Measurements from ENCODE around the gene RPS6KB2.

DNA sequence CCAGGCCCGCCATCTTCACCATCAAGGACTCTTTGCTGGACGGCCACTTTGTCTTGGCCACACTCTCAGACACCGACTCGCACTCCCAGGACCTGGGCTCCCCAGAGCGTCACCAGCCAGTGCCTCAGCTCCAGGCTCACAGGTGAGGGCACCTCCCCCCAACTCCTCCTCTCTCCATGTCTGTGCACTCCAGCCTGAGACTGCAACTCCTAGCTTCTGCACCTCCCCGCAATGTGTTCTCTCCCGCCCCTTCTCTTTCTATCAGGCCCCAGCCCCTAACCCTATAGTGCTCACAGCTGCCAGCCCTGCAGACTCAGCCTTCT, 32.1 kb upstream of the RPS6KB2 start:
- TF ChIP-seq, protein P1, sequence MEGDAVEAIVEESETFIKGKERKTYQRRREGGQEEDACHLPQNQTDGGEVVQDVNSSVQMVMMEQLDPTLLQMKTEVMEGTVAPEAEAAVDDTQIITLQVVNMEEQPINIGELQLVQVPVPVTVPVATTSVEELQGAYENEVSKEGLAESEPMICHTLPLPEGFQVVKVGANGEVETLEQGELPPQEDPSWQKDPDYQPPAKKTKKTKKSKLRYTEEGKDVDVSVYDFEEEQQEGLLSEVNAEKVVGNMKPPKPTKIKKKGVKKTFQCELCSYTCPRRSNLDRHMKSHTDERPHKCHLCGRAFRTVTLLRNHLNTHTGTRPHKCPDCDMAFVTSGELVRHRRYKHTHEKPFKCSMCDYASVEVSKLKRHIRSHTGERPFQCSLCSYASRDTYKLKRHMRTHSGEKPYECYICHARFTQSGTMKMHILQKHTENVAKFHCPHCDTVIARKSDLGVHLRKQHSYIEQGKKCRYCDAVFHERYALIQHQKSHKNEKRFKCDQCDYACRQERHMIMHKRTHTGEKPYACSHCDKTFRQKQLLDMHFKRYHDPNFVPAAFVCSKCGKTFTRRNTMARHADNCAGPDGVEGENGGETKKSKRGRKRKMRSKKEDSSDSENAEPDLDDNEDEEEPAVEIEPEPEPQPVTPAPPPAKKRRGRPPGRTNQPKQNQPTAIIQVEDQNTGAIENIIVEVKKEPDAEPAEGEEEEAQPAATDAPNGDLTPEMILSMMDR (IDR thresholded peaks at IDR 0.05; ENCODE audit: insufficient read depth, low read length) = no peak
- TF ChIP-seq, protein P2, sequence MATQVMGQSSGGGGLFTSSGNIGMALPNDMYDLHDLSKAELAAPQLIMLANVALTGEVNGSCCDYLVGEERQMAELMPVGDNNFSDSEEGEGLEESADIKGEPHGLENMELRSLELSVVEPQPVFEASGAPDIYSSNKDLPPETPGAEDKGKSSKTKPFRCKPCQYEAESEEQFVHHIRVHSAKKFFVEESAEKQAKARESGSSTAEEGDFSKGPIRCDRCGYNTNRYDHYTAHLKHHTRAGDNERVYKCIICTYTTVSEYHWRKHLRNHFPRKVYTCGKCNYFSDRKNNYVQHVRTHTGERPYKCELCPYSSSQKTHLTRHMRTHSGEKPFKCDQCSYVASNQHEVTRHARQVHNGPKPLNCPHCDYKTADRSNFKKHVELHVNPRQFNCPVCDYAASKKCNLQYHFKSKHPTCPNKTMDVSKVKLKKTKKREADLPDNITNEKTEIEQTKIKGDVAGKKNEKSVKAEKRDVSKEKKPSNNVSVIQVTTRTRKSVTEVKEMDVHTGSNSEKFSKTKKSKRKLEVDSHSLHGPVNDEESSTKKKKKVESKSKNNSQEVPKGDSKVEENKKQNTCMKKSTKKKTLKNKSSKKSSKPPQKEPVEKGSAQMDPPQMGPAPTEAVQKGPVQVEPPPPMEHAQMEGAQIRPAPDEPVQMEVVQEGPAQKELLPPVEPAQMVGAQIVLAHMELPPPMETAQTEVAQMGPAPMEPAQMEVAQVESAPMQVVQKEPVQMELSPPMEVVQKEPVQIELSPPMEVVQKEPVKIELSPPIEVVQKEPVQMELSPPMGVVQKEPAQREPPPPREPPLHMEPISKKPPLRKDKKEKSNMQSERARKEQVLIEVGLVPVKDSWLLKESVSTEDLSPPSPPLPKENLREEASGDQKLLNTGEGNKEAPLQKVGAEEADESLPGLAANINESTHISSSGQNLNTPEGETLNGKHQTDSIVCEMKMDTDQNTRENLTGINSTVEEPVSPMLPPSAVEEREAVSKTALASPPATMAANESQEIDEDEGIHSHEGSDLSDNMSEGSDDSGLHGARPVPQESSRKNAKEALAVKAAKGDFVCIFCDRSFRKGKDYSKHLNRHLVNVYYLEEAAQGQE (IDR thresholded peaks at IDR 0.05; ENCODE audit: insufficient replicate concordance, low read depth) = no peak
- TF ChIP-seq POLR2AphosphoS5 (IDR thresholded peaks at IDR 0.05; ENCODE audit: low read depth) = no peak
- TF ChIP-seq GABPA (IDR thresholded peaks at IDR 0.05; ENCODE audit: low read depth) = no peak

Measured in HL-60 (cell line).